Stimulated activated CD4-positive, alpha-beta T cell treated with anti-CD3 and anti-CD28 coated beads, TNF-alpha, amount 100 ng/mL, for 48 hours (primary cell): ENCODE results near the gene GAB1.

Experiments used
- DNase-seq, 3 donors: peaks; one replicate each; pipeline ENCODE4 v3.0.0-alpha.2; 2020; ENCODE audit warnings: low read depth in 3 of 3

The GAB1 gene

DNA sequence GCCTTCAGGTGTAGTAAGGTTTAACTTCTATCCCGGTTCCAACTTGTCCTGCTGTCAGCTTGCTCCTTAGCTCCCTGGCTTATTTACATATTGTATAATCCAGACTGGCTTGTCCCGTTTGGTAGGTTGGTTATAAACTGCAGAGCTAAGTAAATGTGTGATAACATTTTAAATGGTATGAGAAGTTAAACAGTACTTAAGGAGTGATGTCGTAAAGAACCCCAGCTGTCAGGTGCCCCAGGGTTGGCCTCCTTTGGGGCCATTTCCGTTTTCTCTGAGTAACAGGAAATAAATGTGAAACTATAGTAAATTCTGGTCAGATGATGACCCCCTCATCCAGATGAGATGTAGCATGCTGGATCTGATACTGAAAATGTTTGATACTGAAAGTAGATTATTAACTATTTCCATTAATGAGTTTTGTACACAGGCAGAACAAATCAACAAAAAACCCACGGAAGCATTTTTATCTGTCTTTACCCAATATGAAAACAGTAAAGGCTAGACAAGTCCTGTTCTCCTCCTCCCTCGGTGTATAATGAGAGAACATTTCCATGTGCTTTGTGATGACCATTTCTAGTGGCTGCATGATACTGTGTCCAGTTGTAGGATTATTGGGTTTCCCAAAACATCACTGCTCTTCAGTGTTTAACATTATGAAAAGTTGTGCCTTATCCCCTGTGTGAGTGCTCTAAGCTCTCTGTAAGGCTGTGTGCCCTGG lies 22.4 kb downstream of the GAB1 start:
- peak in 1 of 3 donors; percentile 18 for DNase-seq

DNA sequence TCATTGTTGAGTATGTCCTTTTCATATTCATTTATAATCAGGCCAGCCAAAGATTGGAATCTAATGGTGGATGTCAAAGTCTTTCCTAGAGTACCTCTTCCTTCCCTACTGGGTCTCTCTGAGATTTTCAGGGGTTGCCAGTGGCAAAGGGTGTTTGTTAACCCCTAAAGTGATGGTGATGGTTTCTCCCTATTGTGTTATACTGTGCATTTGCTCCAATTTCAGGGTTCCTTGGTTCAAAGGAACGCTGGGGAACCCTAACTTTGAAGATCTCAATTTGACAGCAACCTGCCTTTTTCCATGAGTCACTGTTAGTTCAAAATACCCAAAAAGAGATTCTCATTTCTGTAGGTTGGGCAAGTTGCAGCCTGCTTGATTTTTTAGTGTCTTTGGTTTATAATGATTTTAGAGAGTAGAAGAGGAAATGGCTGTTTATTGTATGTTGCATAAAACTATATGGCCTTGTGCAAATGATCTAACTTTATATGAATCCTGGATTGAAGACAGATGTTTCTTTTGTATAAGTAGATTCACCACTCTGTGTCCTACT lies 23.0 kb downstream of the GAB1 start:
- no peak for DNase-seq

DNA sequence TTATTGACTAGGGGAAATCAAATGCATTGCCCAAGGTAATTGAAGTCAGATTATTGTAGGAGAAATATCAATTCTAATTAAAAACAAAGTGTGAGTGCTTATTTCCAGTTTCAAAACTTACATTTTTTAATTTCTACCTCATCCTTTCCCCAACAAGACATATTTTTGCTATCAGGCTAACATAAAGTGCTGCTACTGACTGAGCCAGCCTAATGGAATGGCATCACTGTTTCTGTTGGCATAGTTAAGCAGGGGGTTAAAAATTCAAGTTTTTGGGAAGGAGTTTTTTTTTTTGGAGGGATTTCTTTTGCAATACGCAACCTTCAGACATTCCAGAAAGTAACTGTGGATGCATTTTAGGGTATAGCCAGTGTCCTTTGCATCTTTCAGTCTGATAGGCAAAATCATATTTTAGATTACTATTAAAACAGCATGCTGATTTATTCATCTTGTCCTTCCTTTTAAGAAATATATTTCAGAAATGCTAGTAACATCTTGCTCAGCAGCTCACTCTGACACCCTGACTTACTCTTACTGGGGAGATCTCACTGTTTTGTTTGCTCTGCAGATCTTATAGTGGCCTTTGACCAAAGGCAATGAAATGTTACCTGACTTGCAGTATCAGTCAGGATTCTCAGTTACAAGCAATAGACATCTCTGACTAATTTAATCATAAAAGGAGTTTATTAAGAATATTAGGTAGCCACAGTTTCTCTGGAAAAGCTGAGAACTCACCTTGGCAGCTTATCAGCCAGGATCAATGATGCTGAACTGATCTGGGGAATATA lies 24.4 kb downstream of the GAB1 start:
- DNase-seq = no peak

DNA sequence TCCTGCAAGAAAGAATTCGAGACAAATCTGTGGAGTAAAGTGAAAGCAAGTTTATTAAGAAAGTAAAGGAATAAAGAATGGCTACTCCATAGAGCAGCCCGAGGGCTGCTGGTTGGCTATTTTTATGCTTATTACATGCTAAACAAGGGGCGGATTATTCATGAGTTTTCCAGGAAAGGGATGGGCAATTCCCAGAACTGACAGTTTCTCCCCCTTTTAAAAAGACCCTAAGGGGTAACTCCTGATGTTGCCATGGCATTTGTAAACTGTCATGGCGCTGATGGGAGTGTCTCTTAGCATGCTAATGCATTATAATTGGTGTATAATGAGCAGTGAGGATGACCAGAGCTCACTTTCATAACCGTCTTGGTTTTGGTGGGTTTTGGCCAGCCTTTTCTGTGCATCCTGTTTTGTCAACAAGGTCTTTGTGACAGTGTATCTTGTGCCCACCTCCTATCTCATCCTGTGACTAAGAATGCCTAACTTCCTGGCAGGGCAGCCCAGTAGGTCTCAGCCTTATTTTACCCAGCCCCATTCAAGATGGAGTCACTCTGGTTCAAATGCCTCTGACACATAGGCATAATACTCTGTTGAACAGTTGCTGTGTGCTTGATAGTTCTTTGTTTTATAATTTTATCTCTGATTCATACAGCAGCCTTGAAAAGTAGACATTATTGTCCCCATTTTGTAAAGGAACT lies 25.8 kb downstream of the GAB1 start:
- no peak for DNase-seq

DNA sequence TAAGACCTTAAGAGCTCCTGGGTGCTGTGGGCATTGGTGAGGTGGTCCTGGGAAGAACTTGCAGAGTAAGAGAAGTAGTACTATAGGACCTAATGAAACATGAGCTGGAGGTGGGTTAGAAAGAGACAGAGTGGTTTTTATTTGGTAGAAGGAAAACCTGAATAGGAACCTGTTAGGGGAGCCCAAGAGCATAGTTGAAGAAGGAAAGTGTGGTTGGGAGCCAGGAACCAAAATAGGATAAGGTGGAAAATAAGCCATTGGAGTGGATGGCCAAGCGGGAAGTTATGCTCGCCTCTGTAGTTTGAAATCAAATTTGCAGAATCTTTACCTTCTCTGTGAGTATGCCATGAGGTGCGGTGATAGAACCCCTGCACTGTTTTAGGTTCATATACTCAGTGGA lies 26.7 kb downstream of the GAB1 start:
- no peak for DNase-seq

DNA sequence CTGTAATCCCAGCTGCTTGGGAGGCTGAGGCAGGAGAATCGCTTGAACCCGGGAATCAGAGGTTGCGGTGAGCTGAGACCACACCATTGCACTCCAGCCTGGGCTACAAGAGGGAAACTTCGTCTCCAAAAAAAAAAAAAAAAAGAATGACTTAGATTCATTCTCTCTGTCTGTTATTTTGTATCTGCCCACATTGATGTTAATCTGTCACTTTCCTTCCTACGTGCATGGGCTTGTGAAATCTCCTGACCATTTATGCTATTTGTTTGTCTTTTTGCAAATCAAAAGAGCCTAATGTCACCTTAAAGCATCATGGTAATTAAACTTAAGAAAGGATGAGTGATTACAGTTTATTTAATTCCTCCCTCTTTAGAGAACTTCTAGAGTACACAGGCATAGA lies 27.4 kb downstream of the GAB1 start:
- no peak for DNase-seq

DNA sequence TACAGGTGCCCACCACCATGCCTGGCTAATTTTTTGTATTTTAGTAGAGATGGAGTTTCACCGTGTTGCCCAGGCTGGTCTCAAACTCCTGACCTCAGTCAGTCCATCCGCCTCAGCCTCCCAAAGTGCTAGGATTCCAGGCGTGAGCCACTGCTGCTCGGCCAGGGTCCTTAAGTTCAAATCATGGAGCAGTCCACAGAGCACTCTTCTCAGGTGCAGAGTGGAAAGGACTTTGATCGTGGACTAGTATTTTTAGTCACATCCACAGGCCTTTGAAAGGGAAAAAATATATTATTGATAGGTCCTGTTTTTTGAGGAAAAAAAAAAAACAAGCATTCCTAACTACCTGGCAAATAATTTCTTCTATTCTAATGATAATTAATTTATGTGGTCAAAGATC lies 31.2 kb downstream of the GAB1 start:
- no peak for DNase-seq

DNA sequence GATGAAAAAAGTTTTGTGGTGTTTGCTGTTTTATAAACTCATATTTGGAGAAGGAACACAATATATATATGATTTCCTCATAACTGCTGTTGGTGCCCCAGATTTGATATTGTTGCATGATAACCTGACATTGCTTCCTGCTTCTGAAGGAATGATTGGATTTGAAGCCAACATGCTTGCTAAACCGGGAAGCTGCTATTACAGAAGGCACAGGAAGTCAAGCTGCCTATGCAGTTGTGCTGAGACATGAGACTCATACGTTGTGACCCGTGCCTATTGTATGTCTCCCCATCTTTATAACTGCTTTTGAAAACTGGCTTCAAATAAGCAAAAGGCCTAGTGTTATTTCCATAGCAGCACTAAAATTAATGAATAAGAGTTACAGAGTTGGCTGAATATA lies 32.9 kb downstream of the GAB1 start:
- no peak for DNase-seq

DNA sequence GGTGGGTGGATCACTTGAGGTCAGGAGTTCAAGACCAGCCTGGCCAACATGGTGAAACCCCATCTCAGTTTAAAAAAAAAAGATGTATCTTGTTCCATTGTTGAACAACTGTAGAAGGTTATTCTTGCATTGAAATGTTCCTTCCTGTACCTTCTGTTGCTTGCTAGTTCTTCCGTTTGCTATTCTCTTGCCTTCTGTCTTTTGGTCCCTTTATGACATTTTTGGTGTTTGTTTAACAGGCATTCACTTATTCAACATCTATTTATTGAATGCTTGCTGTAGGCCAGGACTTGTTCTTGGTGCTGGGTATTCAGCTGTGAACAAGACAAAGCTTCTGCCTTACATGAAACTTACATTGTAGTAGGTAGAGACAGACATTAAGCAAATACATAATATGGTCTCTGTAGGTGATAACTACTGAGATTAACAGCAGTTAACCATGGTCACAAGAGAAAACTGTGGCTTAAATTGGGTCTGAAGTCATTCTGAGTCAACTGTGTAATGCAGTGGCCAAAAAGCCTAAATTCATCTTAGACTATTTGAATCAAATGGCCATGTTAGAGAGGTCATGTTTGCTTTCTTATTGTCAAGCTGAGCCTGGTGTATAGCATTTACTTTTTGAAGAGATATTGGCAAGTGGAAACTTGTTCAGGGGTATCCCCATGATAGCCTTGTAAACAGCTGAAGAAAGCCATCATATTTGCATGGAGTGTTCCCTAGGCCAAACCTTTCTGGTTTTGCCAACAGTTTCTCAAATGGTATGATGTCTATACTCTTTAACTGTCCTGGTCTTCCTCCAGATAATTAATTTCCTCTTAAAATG lies 35.6 kb downstream of the GAB1 start:
- DNase-seq = no peak

DNA sequence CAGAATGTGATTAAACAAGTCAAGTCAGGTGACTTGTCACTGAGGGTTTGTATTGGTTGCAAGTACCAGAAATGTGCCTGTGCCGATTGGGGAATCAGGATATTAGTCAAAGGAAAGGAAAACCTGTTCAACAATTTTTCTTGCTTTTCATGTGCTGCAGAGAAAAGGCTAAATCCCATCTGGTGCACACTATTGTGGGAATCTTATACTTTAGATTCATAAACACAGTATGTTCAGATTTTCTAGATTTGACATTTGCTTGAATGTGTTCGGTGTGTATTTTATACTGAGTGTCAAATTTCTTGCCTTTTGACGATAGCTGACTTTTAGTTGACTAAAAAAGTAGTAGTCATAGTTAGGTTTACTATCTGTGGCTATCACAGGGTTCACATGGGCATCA lies 37.6 kb downstream of the GAB1 start:
- no peak for DNase-seq

DNA sequence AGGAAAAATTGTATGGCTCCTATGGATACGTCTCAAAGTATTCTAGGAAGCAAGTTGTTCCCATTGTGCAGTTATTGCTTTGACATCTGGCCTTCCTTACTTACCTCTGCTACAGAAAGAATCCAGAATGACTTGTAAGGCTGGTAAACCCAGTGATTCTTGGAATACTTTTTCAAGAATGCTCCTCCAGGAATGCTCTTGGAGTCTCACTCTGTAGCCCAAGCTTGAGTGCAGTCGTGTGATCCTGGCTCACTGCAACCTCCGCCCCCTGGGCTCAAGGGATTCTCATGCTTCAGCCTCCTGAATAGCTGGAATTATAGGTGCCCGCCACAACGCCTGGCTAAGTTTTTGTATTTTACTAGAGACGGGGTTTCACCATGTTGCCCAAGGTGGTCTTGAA lies 38.1 kb downstream of the GAB1 start:
- no peak for DNase-seq

DNA sequence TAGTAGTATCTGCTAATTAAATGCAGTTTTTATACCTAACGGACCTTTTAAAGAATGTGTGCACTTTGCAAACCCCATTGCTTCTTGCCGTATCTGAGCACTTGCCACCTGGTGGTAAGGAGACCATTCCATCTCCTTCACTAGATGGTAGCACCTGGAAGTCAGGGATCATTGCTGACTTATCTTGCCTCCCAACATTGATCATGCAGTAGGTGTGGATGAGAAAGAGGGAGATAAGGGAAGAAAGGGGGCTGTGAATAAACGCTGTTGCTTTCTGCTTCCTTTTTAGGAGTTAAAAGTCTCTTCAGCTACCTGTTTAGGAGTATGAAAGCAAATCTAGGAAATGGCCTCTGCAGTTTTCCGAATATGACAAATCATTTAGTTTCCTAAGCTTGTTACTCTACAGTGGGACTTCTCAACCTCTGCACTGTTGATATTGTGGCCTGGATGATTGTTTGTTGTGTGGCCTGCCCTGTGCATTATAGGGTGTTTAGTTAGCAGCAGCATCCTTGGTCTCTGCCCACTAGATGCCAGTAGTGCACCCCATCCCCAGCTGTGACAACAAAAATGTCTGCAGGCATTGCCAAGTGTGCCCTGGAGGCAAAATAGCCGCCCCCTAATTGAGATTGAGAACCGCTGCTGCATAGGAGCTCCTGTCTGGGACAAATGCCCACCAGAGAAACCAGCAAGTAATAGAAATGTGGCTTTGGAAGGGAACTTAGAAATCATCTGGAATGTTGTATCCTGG lies 38.8 kb downstream of the GAB1 start:
- no peak for DNase-seq

DNA sequence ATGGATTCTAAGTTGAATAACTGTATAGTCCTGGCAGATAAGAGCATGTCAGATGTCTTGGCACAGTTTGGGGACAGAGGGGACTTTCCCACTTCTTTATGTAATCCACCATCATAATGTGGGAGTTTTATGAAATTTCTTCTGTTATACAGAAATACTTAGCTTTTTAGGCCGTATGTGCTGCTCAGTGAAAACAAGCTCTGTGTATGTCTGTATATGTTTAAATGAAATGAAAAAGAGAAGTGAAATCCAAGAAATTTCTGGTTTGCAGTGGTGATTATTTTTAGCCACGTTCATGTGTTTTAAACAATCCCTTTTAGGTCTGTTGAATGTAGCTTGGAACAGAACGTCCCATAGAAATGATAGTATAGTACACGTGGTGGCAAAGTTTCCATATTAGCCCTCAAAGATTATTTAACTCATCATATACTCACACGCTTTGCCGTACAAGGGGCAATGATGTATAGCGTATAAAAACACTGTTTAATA lies 41.0 kb downstream of the GAB1 start:
- no peak for DNase-seq

DNA sequence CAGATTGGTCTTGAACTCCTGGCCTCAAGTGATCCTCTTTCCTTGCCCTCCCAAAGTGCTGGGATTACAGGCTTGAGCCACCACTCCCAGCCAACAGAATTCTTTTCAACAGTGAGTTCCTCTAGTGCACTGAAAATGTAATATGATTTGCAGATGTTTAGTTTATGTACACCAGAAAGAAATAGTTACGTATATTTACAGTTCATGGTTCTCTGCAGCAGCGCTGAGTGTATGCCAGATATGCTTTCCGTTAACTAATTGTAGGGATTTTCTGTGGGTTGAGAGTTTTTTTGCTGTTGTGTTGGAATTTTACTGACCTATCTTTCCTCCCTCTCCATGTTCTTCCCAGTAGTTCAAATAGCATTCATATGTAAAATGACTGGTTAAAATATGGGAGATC lies 44.0 kb downstream of the GAB1 start:
- no peak for DNase-seq

DNA sequence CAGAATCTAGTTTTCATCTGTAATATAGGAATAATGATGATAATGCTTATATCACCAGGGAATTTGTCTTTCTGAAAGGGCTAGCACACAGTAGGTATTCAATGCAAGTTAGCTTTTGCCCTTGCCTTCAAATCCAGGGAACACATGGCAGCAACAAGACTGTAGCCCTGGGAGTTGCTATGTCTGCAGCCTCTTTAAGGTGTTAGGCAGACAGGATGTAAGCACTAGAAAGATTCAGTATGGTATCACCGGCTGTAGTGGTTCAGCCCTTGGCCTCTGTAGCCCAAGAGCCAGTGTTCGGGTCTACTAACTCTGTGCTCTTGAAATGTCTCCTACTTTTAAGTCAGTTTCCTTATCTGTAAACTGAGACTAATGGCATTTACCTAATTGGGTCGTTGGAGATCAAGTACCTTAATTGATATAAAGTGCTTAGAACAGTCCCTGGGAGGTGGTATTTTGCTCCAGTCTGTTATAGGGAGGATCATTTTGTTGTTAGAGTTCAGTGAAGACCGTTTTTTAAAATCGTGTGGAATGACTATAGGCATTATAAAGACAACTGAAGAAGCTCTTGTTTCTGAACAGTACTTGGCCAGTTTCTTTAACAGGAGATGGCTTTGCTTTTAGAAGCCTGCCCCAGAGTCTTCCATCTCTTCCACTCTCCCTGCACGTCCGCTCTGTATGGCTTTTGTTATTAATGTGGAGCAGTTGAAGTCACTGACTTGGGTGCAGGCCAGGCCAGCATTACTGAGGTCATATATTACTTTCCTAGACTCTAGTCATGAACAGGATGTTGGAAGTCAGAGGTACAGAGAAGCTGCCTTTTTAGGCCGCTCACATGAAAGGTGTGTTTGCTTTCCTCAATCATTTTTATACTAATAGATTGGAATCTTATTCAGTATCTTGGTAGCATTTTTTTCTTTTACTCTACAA lies 44.8 kb downstream of the GAB1 start:
- no peak for DNase-seq

DNA sequence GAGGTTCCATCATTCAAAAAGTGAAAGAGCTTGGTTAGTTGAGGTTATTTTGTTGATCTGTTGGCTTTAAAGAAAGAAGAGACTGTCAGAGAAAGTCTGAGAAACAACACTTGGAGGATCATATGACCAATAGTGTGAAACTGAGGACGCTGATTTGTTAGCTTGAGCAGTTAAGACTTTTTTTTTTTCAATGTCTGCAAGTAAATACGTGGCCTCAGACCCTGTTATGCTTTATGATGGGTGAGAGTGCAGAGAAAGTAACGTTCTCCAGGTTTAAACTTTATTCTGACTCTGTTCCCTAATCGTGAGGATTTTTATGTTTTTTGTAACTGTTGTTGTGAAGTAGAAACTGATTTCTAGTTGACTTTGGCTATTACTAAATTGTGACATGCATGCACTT lies 45.9 kb downstream of the GAB1 start:
- no peak for DNase-seq

DNA sequence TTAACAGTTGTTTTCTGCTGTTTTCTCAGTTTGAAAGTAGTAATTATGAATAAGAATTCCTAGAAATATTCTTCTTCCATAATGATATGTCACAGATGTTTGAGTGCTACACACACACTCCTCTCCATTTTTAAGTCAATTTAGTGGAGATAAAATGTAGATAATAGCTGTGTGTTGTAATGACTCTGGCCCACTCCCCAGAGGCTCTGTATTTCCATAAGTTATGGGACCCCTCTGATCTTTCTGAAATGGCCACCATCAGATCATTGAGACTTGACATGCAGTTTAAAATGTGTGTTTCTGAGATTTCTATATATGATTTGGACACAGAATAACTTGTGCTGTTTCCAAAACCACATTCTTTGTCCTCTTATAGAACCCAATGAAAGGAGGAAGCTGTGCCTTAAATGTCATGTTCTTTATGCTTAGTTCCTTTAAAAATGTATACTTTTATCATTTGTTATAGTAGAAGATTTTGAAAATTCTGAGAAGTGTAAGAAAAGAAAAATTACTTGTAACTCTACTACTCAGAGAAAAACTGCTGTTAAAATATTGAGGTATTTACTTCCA lies 46.4 kb downstream of the GAB1 start:
- DNase-seq = no peak

DNA sequence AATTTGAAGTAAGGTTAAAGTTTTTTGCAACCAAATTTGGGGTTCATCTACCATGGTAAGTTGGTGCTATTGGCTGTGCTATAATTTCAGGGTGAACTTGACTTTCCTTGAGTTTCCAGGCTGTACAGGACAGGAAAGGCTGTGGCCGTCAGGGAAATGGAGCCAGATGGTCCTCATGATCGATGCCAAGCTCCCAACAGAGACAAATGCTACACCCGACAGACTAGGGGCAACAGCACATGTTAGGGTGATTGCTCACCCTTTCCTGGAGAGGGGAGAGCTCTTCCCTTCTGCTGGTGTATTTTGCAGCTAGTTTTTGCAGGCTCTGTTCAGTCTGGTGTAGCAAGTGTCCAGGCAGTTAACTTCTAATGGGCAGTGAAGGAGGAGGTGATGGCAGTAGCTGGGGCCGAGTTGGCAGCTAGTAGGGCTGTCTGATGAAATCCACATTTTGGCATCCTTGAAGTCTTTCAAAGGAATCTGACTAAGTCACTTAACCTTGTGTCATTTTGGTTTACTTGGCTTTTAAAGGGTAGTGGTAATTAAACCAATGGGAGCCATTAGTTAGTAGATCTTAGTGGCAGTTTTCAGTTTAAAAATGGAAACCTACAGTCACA lies 47.8 kb downstream of the GAB1 start:
- DNase-seq = no peak

DNA sequence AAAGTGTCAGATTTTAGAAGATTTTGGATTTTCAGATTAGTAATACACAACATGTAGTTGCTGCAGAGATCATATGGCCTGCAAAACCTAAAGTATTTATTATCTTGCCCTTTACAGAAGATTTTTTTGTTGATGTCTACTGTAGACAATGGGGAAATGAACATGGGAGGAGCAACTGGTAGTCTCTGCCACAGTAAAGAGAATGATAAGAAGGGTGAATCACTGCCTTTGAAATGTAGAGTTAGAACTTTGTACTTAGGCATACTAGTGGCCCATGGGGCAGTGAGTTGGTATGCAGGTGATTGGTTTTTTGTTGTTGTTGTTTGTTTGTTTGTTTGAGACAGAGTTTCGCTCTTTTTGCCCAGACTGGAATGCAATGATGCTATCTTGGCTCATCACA lies 50.1 kb downstream of the GAB1 start:
- DNase-seq = no peak
